ENCODE measurements around the gene CEP295NL. TPM values are rescaled to one million over a fixed set of nuclear protein-coding genes. Genes with fewer than 3 reads are reported as not detected.

The CEP295NL gene
- total RNA-seq, 2 experiments from 2014 or later, result 0.26 TPM; not detected in 1

- DNase-seq (peak; percentile 76), ATAC-seq (peak; percentile 74)
- ChIA-PET POLR2A (interaction anchor here (1.1 kb wide), 1 partner anchor 9 kb away, joined by 3 read pairs; no protein-coding TSS in a partner anchor), CTCF (interaction anchor here (0.7 to 4.2 kb wide), 36 partner anchors 9 to 158 kb away, joined by 3 to 56 read pairs (median 4); no protein-coding TSS in a partner anchor)
- Mint-ChIP-seq H3K4me1 (ENCODE audit: low read depth) (no peaks in the 10 kb centered on the region), H3K27ac (no peak overlapping the region), H3K36me3 (ENCODE audit: low read depth) (no peaks in the 10 kb centered on the region), H3K4me3 (no peak overlapping the region), H3K9me3 (ENCODE audit: insufficient read depth) (no peaks in the 10 kb centered on the region), H3K27me3 (ENCODE audit: low read depth) (no peaks in the 10 kb centered on the region)
Observed at GRCh38 chr17:78865682-78866390, 37.2 kb downstream of the CEP295NL start.

DNA sequence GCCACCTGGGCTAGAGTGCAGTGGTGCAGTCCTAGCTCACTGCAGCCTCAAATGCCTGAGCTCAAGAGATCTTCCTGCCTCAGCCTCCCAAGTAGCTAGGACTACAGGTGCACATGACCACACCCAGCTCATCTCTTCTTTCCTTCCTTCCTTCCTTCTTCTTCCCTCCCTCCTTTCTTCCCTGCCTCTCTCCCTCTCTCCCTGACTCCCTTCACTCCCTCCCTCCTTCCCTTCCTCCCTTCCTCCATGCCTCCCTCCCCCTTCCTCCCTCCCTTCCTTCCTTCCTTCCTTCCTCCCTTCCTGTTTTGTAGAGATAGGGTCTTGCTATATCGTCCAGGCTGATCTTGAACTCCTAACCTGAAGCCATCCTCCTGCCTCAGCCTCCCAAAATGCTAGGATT lies 38.9 kb downstream of the CEP295NL start:
- Mint-ChIP-seq H3K9me3 (ENCODE audit: insufficient read depth) (no peaks in the 10 kb centered on the region), H3K27me3 (ENCODE audit: low read depth) (no peaks in the 10 kb centered on the region), H3K4me1 (ENCODE audit: low read depth) (no peaks in the 10 kb centered on the region), H3K4me3 (no peak overlapping the region), H3K27ac (no peak overlapping the region), H3K36me3 (ENCODE audit: low read depth) (no peaks in the 10 kb centered on the region)
- ATAC-seq (no peak), DNase-seq (no peak)
- ChIA-PET POLR2A (no interaction called here), CTCF (interaction anchor here (0.6 to 3.4 kb wide), 3 partner anchors 11 to 107 kb away, joined by 4 to 33 read pairs (median 8); no protein-coding TSS in a partner anchor)

- no peak overlapping the region for H3K4me3 Mint-ChIP-seq
- no peak overlapping the region for H3K27ac Mint-ChIP-seq
- ChIA-PET CTCF (no interaction called here), POLR2A (no interaction called here)
- ATAC-seq, result no peak
- no peaks in the 10 kb centered on the region for H3K27me3 Mint-ChIP-seq (ENCODE audit: low read depth)
- DNase-seq, result no peak
- no peaks in the 10 kb centered on the region for H3K9me3 Mint-ChIP-seq (ENCODE audit: insufficient read depth)
- H3K36me3 Mint-ChIP-seq (ENCODE audit: low read depth), result no peaks in the 10 kb centered on the region
- no peaks in the 10 kb centered on the region for H3K4me1 Mint-ChIP-seq (ENCODE audit: low read depth)
Observed at GRCh38 chr17:78862073-78863023, 40.7 kb downstream of the CEP295NL start.

GRCh38 chr17:78861229-78861628 lies 41.8 kb downstream of the CEP295NL start:
- Mint-ChIP-seq H3K9me3 (ENCODE audit: insufficient read depth) (no peaks in the 10 kb centered on the region), H3K36me3 (ENCODE audit: low read depth) (no peaks in the 10 kb centered on the region), H3K27me3 (ENCODE audit: low read depth) (no peaks in the 10 kb centered on the region), H3K4me3 (no peak overlapping the region), H3K27ac (no peak overlapping the region), H3K4me1 (ENCODE audit: low read depth) (no peaks in the 10 kb centered on the region)
- no peak for DNase-seq
- ATAC-seq, result no peak
- ChIA-PET POLR2A (no interaction called here), CTCF (interaction anchor here (0.7 to 1.0 kb wide), 2 partner anchors 9 to 393 kb away, joined by 3 read pairs; no protein-coding TSS in a partner anchor)

DNA sequence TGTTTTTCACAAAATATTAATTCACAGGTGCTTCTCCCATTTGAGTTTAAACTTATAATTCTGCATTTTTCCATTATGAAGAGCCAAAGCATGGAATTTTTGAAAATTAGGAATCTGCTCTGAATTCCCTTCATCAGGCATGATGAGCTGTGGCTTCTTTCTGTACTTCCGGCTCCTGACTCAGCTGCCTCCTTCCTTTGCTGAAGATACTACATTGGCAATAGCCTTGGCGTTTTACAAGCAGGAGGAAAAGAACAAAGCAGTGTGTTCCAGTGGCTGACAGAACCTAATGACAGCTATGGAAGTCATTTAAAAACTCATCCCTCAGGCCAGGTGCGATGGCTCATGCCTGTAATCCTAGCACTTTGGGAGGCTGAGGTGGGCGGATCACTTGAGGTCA lies 44.0 kb downstream of the CEP295NL start:
- no peak for DNase-seq
- H3K4me1 Mint-ChIP-seq (ENCODE audit: low read depth), result no peaks in the 10 kb centered on the region

GRCh38 chr17:78857266-78857665 lies 45.7 kb downstream of the CEP295NL start:
- H3K27ac Mint-ChIP-seq, result no peak overlapping the region
- DNase-seq (no peak), ATAC-seq (no peak)
- POLR2A ChIA-PET, result no interaction called here
- no peaks in the 10 kb centered on the region for H3K36me3 Mint-ChIP-seq (ENCODE audit: low read depth)
- no peaks in the 10 kb centered on the region for H3K27me3 Mint-ChIP-seq (ENCODE audit: low read depth)
- no peaks in the 10 kb centered on the region for H3K9me3 Mint-ChIP-seq (ENCODE audit: insufficient read depth)
- CTCF ChIA-PET, result interaction anchor here (0.6 kb wide), 1 partner anchor 9 kb away, joined by 4 read pairs; no protein-coding TSS in a partner anchor
- H3K4me3 Mint-ChIP-seq, result no peak overlapping the region
- no peaks in the 10 kb centered on the region for H3K4me1 Mint-ChIP-seq (ENCODE audit: low read depth)

More for the DNA sequence above, 44.0 kb downstream of the CEP295NL start:
- no peaks in the 10 kb centered on the region for H3K9me3 Mint-ChIP-seq (ENCODE audit: insufficient read depth)
- no peaks in the 10 kb centered on the region for H3K27me3 Mint-ChIP-seq (ENCODE audit: low read depth)
- no peak overlapping the region for H3K4me3 Mint-ChIP-seq
- CTCF ChIA-PET, result no interaction called here
- H3K36me3 Mint-ChIP-seq (ENCODE audit: low read depth), result no peaks in the 10 kb centered on the region
- POLR2A ChIA-PET, result no interaction called here
- H3K27ac Mint-ChIP-seq, result no peak overlapping the region
- ATAC-seq, result no peak

DNA sequence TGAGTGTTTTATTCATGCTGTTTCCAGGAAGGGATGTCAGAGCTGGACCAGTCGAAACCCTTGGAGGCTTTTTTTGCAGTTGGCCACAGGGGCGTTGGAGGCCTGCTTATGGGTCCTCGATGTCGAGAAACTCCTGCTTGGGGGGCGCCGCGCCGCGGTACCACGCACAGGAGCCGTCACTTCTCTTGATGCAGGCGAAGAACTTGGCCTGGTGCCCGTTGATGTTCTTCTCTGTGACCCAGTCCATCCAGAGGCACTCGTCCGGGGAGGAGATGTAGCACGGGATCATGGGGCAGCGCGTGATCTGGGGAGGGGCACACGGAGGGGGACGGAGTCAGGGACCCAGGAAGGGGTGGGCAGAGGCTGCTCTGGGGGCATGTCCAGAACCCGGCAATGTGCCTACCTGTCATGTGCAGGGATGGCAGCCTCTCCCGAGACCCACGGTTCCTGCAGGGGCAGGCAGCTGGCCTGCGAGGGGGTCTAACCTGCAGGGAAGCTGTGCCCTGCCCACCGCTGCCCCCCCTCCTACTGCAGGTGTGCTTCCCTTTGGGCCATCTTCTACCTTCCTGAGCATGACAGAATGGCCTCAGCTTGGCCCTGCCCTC lies 47.3 kb downstream of the CEP295NL start:
- CTCF ChIA-PET, result interaction anchor here (4.6 kb wide), 1 partner anchor 9 kb away, joined by 33 read pairs; no protein-coding TSS in a partner anchor

GRCh38 chr17:78854508-78854907 lies 48.5 kb downstream of the CEP295NL start:
- Mint-ChIP-seq H3K27ac (no peak overlapping the region), H3K4me1 (ENCODE audit: low read depth) (no peaks in the 10 kb centered on the region), H3K9me3 (ENCODE audit: insufficient read depth) (no peaks in the 10 kb centered on the region), H3K36me3 (ENCODE audit: low read depth) (no peaks in the 10 kb centered on the region), H3K4me3 (no peak overlapping the region), H3K27me3 (ENCODE audit: low read depth) (no peaks in the 10 kb centered on the region)
- no peak for DNase-seq
- CTCF ChIA-PET, result interaction anchor here (2.1 to 4.6 kb wide), 2 partner anchors 11 kb away, joined by 12 to 33 read pairs; no protein-coding TSS in a partner anchor
- POLR2A ChIA-PET, result no interaction called here
- ATAC-seq, result no peak

More for the DNA sequence above, 47.3 kb downstream of the CEP295NL start:
- ATAC-seq (no peak), DNase-seq (no peak)
- Mint-ChIP-seq H3K27ac (no peak overlapping the region), H3K27me3 (ENCODE audit: low read depth) (no peaks in the 10 kb centered on the region), H3K9me3 (ENCODE audit: insufficient read depth) (no peaks in the 10 kb centered on the region), H3K4me1 (ENCODE audit: low read depth) (no peaks in the 10 kb centered on the region), H3K36me3 (ENCODE audit: low read depth) (no peaks in the 10 kb centered on the region), H3K4me3 (no peak overlapping the region)
- POLR2A ChIA-PET, result no interaction called here

DNA sequence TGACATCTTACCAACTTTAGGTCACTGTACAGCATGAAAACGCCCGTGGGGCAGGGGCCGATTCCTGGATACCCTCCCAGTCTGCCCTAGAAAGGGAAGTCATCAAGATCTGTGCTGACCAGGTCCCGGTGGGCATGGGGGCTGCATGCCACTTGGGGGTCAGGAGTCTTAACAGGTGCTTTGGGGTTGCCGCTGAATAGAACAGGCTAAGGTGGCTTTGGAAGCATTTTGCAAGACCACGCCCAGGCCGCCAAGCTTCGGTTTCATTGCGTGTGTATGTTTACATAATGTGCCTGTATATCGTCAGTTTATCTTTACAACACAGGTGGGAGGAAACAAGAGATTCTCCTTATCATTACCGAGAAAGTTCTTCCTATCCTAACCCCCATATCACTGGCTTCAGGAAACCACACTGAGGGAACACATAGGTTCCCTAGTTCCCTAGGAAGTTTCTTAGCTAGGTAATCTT lies 49.0 kb downstream of the CEP295NL start:
- POLR2A ChIA-PET, result no interaction called here
- no peak overlapping the region for H3K27ac Mint-ChIP-seq
- no peak for DNase-seq
- H3K27me3 Mint-ChIP-seq (ENCODE audit: low read depth), result no peaks in the 10 kb centered on the region
- CTCF ChIA-PET, result interaction anchor here (2.1 to 4.6 kb wide), 2 partner anchors 11 kb away, joined by 12 to 33 read pairs; no protein-coding TSS in a partner anchor
- ATAC-seq, result no peak
- no peaks in the 10 kb centered on the region for H3K36me3 Mint-ChIP-seq (ENCODE audit: low read depth)
- H3K4me3 Mint-ChIP-seq, result no peak overlapping the region
- H3K4me1 Mint-ChIP-seq (ENCODE audit: low read depth), result no peaks in the 10 kb centered on the region
- H3K9me3 Mint-ChIP-seq (ENCODE audit: insufficient read depth), result no peaks in the 10 kb centered on the region

DNA sequence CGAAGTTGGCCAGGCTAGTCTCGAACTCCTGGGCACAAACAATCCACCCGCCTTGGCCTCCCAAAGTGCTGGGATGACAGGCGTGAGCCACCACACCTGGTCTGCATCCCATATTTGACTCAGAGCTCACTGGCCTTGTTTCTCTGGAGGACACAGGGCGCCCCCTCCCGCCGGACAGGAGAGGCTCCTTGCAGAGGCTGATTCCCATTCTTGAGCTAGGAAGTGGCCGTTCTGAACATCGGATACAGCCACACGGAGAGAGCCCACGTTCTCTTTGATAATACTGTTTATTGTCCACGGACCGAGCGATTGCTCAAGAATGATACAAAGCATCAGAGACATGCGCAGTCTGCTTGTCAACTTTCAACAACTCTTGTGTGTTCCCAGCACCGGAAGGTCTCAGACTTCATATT lies 50.3 kb downstream of the CEP295NL start:
- no peak for DNase-seq
- H3K4me3 Mint-ChIP-seq, result no peak overlapping the region
- no peaks in the 10 kb centered on the region for H3K27me3 Mint-ChIP-seq (ENCODE audit: low read depth)
- ChIA-PET CTCF (interaction anchor here (0.8 to 4.6 kb wide), 5 partner anchors 8 to 34 kb away, joined by 3 to 33 read pairs (median 4); no protein-coding TSS in a partner anchor), POLR2A (interaction anchor here (1.2 kb wide), 1 partner anchor 133 kb away, joined by 3 read pairs; no protein-coding TSS in a partner anchor)
- no peak for ATAC-seq
- no peaks in the 10 kb centered on the region for H3K36me3 Mint-ChIP-seq (ENCODE audit: low read depth)
- H3K4me1 Mint-ChIP-seq (ENCODE audit: low read depth), result no peaks in the 10 kb centered on the region
- no peaks in the 10 kb centered on the region for H3K9me3 Mint-ChIP-seq (ENCODE audit: insufficient read depth)
- no peak overlapping the region for H3K27ac Mint-ChIP-seq

- Mint-ChIP-seq H3K36me3 (ENCODE audit: low read depth) (no peaks in the 10 kb centered on the region), H3K4me3 (no peak overlapping the region), H3K9me3 (ENCODE audit: insufficient read depth) (no peaks in the 10 kb centered on the region), H3K27ac (no peak overlapping the region), H3K27me3 (ENCODE audit: low read depth) (no peaks in the 10 kb centered on the region), H3K4me1 (ENCODE audit: low read depth) (peaks cover 3% of the 10 kb centered on the region)
- ChIA-PET CTCF (interaction anchor here (1.0 kb wide), 1 partner anchor 141 kb away, joined by 3 read pairs; no protein-coding TSS in a partner anchor), POLR2A (no interaction called here)
- no peak for ATAC-seq
- no peak for DNase-seq
Observed at GRCh38 chr17:78849026-78849425, 54.0 kb downstream of the CEP295NL start.
